ENCODE data around the gene SLCO3A1.

DNA sequence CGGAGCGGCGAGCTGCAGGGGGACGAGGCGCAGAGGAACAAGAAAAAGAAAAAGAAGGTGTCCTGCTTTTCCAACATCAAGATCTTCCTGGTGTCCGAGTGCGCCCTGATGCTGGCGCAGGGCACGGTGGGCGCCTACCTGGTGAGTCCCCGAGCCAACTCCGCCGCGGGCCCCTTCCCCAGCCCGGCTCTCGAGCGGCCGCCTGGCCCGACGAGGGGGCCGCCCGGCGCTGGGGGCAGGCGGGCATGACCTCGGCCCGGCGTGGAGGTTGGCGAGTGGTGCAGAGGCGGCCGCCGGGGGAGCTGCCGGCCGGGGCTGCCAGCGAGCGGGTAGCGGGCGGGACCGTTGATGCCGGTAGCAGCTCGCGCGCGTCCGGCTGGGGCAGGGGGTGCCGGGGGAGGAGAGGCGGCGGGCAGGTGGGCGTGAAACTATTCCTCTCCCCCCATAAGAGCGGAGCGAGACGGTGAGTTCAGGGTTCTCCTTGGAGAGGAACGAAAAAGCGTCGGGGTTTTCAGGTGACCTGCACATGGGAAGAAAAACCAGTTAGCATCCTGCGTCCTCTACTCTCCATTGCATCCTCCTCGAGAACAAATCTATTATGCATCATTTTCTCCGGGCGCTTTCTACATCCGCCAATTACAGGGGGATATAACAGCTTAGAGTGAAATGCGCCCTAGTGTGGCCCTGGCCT lies 585 bp downstream of the SLCO3A1 start:
- TF ChIP-seq POLR2A (IDR thresholded peaks at IDR 0.05; ENCODE audit: low read length), result no peak
- TF ChIP-seq GATA1 (IDR thresholded peaks at IDR 0.05; ENCODE audit: low read depth, low read length), result no peak

Measured in erythroblast (primary cell).